Left lung (tissue), 10 donors: ENCODE results near the gene MYLK. TPM values are rescaled to one million over a fixed set of nuclear protein-coding genes. Genes with fewer than 3 reads are reported as not detected.

ENCODE experiments used
- ATAC-seq: fragments of 200-7000 bp; cut with Tn5 transposase; one replicate; pipeline ENCODE4 v1.9.1; 2020; ENCODE audit warnings: moderate library complexity
- DNase-seq, 4 donors: peaks; one replicate each; pipeline ENCODE4 v3.0.0-alpha.2; 2013 to 2020
- H3K27ac ChIP-seq, 2 donors: fragments of 200-600 bp; sonication (generic) in 1 of 2; one replicate each; pipeline versions ENCODE4 v1.5.0 to v1.8.0; 2020 to 2021
- H3K27me3 ChIP-seq, 2 donors: fragments of 200-600 bp; sonication (generic) in 1 of 2; one replicate each; pipeline versions ENCODE4 v1.5.0 to v1.8.0; 2020 to 2021
- H3K36me3 ChIP-seq, 2 donors: fragments of 200-600 bp; sonication (generic) in 1 of 2; one replicate each; pipeline versions ENCODE4 v1.5.0 to v1.8.0; 2020 to 2021
- H3K4me1 ChIP-seq, 2 donors: fragments of 200-600 bp; one replicate each; pipeline ENCODE4 v1.8.0; 2021
- H3K4me3 ChIP-seq, 2 donors: fragments of 200-600 bp; sonication (generic) in 1 of 2; one replicate each; pipeline versions ENCODE4 v1.5.0 to v1.8.0; 2020 to 2021; ENCODE audit warnings: mild to moderate bottlenecking in 1 of 2
- H3K9me3 ChIP-seq, 2 donors: fragments of 200-600 bp; sonication (generic) in 1 of 2; one replicate each; pipeline versions ENCODE4 v1.5.0 to v1.8.0; 2020 to 2021
- CTCF ChIP-seq, 2 donors: fragments of 200-600 bp; sonication (generic) in 1 of 2; IDR thresholded peaks; one replicate each; pipeline versions ENCODE4 v1.5.0 to v1.8.0; 2021; ENCODE audit warnings: antibody characterized with exemption in 2 of 2
- intact Hi-C, 2 donors: fragments of 100-400 bp; cut with DNase I; formaldehyde crosslinking; loops; one replicate each; pipeline versions ENCODE4 v1.11.2 to v1.14.2; 2022
- polyA plus RNA-seq, 6 donors: library from polyadenylated mRNA; unstranded; fragments of 120-200 nt; gene quantifications; one replicate each; pipeline ENCODE4 v1.2.1, GENCODE V29; 2013; ENCODE audit not compliant: insufficient read length in 6 of 6
- total RNA-seq, 2 donors: library from RNA; stranded (reverse); fragmentation: NEBNext Ultra II Directional; extraction: Animal tissue kit (Norgen Biotek cat#: 25700); gene quantifications; one replicate each; pipeline ENCODE4 v1.2.1, GENCODE V29; 2021
- donor health status: DM: no; HTN: yes; CAD: no.
- donor health status: DM: no; HTN: no; CAD: no.

Gene MYLK
- total and polyA plus RNA-seq, 8 donors, result 155 to 468 (median 410) TPM

- no peak for TF ChIP-seq CTCF (IDR thresholded peaks at IDR 0.05)
- intact Hi-C loops, result no loop called here
- Histone ChIP-seq H3K36me3 (no peaks in the 10 kb centered on the region), H3K27me3 (no peaks in the 10 kb centered on the region), H3K4me3 (no peak overlapping the region), H3K9me3 (no peaks in the 10 kb centered on the region), H3K4me1 (peaks cover 8 to 9% of the 10 kb centered on the region in 2 donors), H3K27ac (no peak overlapping the region)
- DNase-seq, result no peak
- no peak for ATAC-seq
These were observed 98.5 kb downstream of the MYLK start for GRCh38 chr3:123785602-123786001.

- Histone ChIP-seq H3K36me3 (no peaks in the 10 kb centered on the region), H3K9me3 (no peaks in the 10 kb centered on the region), H3K4me3 (no peak overlapping the region), H3K27ac (peak overlapping the region; percentile 13 to 49), H3K27me3 (no peaks in the 10 kb centered on the region), H3K4me1 (peaks cover 8% of the 10 kb centered on the region in 2 donors)
- intact Hi-C loops, result no loop called here
- TF ChIP-seq CTCF (IDR thresholded peaks at IDR 0.05), result no peak
- ATAC-seq (no peak), DNase-seq (peak in 1 of 4 donors; percentile 30)
These were observed 100.3 kb downstream of the MYLK start for GRCh38 chr3:123783811-123784210.

- DNase-seq, result no peak
- H3K27ac ChIP-seq, result no peak overlapping the region
- no peak for TF ChIP-seq CTCF (IDR thresholded peaks at IDR 0.05)
These were observed 101.0 kb downstream of the MYLK start for GRCh38 chr3:123783050-123783689.

GRCh38 chr3:123782488-123782887, 101.6 kb downstream of the MYLK start:
- DNase-seq, result no peak

More at GRCh38 chr3:123783050-123783689, 101.0 kb downstream of the MYLK start:
- ATAC-seq, result no peak
- H3K4me3 ChIP-seq, result no peak overlapping the region
- no peaks in the 10 kb centered on the region for H3K9me3 ChIP-seq
- peaks cover 3 to 8% of the 10 kb centered on the region in 2 donors for H3K4me1 ChIP-seq
- H3K36me3 ChIP-seq, result no peaks in the 10 kb centered on the region
- intact Hi-C loops, result no loop called here
- no peaks in the 10 kb centered on the region for H3K27me3 ChIP-seq

More at GRCh38 chr3:123782488-123782887, 101.6 kb downstream of the MYLK start:
- no peaks in the 10 kb centered on the region for H3K27me3 ChIP-seq
- ATAC-seq, result no peak
- no peaks in the 10 kb centered on the region for H3K36me3 ChIP-seq
- no peak for TF ChIP-seq CTCF (IDR thresholded peaks at IDR 0.05)
- no peak overlapping the region for H3K4me3 ChIP-seq
- H3K27ac ChIP-seq, result no peak overlapping the region
- peaks cover 3 to 8% of the 10 kb centered on the region in 2 donors for H3K4me1 ChIP-seq
- intact Hi-C loops, result no loop called here
- no peaks in the 10 kb centered on the region for H3K9me3 ChIP-seq
